ENCODE measurements around the gene NF2.

DNA sequence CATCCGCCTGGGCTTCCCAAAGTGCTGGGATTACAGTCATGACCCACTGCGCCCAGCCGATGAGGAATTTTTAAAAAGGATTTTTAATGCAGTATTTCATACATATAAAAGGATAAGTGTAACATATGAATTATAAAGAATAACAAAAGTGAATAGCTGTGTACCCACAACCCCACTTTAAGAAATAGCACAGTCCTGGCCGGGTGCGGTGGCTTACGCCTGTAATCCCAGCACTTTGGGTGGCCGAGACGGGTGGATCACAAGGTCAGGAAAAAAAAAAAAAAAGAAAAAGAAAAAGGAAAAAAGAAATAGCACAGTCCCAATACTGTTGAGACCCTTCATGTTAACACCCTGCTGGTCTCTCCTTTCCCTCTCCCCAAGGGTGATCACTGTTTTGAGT is 62.1 kb downstream of the NF2 start:
- no peak for TF ChIP-seq CTCF (IDR thresholded peaks at IDR 0.05; ENCODE audit: insufficient read depth, low read length, poor library complexity, severe bottlenecking)
- TF ChIP-seq EZH2phosphoT487 (conservative IDR thresholded peaks at IDR 0.05; ENCODE audit: low read length): no peak
